GM21825 (cell line): Measurements from ENCODE around the gene IDH2.

Experiments used
- ATAC-seq: cut with Tn5 transposase; IDR thresholded peaks from one replicate; pipeline ENCODE4 v1.9.1; 2021; ENCODE audit warnings: mild to moderate bottlenecking, moderate library complexity; ENCODE audit not compliant: unreplicated experiment

IDH2 gene

DNA sequence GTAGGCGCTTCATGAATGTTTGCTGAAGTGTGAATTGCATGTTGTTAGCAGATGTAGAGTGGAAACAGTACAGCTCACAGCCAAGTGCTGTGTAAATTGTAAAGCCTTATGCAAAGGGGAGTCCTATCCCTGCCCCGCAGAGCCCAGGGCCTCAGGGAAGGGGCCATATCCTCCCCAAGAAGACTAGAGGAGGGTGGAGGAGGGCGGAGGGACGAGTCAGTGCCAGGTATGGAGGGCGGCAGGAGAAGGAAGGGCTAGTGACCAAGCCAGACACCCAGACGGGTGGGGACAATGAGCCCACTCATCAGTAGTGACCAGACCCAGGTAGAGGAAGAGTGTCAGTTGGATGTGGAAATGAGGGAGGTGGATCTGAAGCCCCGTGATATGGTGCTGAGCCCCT lies 56.0 kb downstream of the IDH2 start:
- no peak for ATAC-seq

DNA sequence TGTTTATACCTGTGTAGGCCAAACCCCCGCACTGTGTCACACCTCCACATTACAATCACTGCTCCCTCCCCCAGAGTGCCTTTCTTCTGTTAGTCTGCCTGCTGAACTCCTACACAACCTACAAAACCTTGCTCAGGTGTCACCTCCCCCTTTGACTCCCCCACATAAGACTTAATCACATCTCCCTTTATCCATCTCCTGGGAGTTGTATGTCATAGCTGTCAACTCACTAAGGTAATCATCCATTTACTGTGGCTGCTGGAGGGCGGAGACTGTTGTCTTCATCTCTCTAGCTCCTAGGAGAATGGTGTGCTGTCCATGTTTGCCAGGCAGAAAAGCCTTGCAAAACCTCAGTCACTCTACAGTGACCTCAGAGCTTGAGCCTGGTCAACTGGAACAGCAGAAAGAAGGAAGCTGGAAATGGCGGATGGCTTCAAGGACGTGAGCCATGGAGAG lies 57.3 kb downstream of the IDH2 start:
- ATAC-seq: no peak

DNA sequence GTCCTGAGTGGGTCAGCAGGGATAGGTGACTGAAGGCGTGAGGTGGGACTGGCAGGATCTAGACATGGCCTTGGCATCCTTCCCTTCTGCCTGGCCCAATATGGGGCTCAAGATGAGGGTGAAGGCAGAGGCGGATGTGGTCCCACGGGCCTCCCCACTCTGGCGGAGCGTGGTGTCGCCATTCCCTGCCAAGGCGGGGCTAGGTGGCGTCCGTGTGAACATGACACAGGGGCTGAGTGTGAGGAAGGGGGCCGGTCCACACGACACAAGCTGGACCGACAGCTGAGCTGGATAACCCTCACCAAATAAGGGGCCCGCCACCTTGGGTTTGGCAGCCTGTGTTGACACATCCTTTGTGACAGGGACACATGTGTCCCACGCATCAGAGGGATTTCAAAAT lies 58.1 kb downstream of the IDH2 start:
- ATAC-seq: no peak

- no peak for ATAC-seq
Measured at GRCh38 chr15:90043530-90044010, 58.7 kb downstream of the IDH2 start.

DNA sequence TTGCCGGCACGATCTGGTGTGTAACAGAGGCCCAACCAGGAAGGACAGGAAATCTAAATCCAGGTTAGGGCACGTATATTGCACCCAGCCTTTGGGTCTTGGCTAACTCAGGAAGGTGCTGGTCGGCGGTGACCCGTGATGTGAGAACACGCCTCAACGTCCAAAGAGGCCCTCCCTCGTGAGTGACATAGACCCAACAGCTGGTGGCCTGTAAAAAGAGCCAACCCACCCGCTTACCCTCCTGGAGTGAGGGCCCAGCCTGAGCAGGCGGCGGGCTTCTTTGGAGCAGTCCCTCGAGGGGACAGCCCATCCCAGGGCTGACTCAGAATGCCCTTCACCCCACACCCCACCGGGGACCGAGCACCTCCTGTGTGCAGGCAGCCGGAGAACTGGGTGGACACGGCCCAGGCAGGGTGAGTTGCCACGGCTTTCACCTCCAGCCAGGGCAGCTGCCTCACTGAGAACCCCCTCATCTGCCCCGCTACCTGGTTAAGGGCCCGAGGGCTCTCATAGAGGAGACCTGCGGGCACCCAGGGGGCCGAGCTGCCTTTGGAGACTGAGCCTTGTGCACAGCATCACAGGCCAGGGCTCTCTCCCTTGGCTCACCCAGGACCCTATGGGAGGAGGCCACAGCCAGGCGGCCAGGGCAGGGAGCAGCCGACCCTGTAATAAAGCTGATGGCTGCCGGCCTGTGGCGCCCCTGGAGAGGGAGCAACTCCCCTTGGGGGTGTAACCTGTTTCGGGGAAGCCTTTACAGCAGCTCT lies 59.3 kb downstream of the IDH2 start:
- no peak for ATAC-seq

GRCh38 chr15:90042356-90042755 lies 59.9 kb downstream of the IDH2 start:
- no peak for ATAC-seq

DNA sequence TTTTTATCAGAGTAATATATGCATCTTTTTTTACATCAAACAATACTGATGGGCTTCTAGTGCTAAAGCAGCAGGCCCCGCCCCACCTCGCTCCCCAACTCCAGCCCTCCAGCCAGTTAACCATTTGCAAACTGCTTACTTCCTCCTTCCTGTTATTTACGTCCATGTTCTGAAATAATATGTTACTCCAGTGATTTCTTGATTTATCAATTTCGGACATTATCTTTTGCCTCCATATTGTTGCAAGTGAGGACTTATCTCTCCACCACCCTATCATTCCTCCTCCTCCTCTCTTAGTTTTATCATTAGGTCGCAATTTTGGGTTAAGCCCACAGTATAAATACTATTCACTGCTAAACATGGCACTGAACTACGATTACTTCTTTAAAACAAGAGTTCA lies 61.6 kb downstream of the IDH2 start:
- no peak for ATAC-seq

DNA sequence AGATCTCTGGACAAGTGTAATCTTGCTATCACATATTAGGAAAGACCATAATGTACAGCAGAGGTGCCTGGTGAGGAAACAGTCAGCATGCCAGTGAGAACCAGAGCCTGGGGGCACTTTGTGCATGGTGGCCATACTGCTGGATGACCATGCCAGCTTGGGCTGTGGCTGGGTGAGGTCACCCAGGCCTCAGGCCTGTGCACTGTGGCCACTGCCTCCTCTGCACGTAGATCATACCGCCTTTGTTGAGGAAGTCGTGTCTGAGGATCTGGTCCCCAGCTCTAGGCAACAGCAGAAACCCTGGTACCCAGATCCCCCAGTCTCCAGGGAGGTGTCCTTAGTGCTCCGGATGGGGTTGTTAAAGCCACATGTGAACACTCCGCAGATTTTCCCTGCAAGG lies 62.3 kb downstream of the IDH2 start:
- ATAC-seq: no peak

DNA sequence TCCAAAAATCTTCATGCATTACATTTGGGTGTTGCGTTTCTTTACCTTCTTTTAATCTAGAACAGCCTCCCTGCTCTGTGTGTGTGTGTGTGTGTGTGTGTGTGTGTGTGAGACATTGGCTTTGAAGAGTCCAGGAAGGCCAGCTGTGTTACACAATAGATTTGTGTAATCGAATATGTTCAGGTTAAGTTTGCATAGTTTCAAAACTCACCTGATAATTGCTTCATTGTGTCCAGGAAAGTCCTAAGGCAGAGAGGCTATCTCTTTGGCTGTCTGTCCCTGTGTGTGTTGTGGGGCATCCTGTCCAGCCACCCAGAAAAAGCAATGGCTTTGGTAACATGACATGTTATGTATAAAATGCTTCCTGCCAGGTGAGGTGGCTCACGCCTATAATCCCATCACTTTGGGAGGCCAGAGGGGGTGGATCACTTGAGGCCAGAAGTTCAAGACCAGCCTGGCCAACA lies 63.6 kb downstream of the IDH2 start:
- no peak for ATAC-seq

GRCh38 chr15:90037961-90038631 lies 64.2 kb downstream of the IDH2 start:
- ATAC-seq: peak; percentile 62

GRCh38 chr15:90037511-90037860 lies 64.8 kb downstream of the IDH2 start:
- ATAC-seq: no peak

GRCh38 chr15:90036806-90037510 lies 65.3 kb downstream of the IDH2 start:
- ATAC-seq: no peak

- no peak for ATAC-seq
Measured at GRCh38 chr15:90036343-90036742, 65.9 kb downstream of the IDH2 start.

- ATAC-seq: no peak
Measured at GRCh38 chr15:90035840-90036230, 66.4 kb downstream of the IDH2 start.

DNA sequence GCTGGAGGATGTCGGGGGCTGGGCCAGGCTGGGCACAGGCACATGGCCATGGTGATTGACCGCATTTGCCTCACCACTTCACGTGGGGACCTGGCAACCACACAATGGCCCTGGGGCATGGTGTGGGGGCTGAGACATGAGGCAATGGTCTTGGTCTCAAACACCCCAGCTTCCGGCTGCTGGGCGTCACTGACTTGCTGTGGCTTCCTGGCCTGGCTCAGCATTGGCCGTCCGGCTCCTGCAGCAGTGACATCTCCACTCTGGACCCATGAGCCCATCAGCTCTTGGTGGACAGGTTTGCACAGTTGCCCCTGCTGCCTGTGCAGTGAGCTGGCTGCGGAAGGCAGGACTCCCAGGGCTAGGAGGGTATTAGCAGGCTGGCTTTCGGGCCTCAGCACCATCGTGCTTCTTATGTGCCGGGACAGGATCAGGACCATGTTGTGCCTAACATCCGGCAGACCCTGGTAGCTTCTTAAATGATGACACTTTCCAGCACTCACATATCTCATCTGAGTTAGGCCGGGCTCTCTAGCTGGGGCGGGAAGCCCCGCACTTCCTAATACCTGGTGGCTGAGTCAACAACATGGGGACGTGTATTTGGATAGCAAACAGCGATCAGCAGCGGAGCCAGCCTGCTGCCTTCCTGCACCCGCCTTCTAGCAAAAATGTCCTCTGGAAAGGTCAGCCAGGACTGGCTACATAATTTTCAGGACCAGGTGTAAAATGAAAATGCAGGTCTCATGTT lies 67.0 kb downstream of the IDH2 start:
- no peak for ATAC-seq

- ATAC-seq: no peak
Measured at GRCh38 chr15:90033448-90033847, 68.8 kb downstream of the IDH2 start.
